HG03064 (cell line): ENCODE results near the gene STON1.
"Not testable (repeated sequence)": the region's sequence is repeated elsewhere in the genome, so short reads cannot be mapped to it uniquely, and the experiment has no call there.

ENCODE experiments used
- ATAC-seq: cut with Tn5 transposase; IDR thresholded peaks from one replicate; pipeline ENCODE4 v1.9.1; 2021; ENCODE audit warnings: low read depth; ENCODE audit not compliant: unreplicated experiment

STON1 gene, protein sequence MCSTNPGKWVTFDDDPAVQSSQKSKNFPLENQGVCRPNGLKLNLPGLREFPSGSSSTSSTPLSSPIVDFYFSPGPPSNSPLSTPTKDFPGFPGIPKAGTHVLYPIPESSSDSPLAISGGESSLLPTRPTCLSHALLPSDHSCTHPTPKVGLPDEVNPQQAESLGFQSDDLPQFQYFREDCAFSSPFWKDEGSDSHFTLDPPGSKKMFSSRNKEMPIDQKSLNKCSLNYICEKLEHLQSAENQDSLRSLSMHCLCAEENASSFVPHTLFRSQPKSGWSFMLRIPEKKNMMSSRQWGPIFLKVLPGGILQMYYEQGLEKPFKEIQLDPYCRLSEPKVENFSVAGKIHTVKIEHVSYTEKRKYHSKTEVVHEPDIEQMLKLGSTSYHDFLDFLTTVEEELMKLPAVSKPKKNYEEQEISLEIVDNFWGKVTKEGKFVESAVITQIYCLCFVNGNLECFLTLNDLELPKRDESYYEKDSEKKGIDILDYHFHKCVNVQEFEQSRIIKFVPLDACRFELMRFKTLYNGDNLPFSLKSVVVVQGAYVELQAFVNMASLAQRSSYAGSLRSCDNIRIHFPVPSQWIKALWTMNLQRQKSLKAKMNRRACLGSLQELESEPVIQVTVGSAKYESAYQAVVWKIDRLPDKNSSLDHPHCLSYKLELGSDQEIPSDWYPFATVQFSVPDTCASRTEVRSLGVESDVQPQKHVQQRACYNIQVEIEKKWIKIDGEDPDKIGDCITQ

DNA sequence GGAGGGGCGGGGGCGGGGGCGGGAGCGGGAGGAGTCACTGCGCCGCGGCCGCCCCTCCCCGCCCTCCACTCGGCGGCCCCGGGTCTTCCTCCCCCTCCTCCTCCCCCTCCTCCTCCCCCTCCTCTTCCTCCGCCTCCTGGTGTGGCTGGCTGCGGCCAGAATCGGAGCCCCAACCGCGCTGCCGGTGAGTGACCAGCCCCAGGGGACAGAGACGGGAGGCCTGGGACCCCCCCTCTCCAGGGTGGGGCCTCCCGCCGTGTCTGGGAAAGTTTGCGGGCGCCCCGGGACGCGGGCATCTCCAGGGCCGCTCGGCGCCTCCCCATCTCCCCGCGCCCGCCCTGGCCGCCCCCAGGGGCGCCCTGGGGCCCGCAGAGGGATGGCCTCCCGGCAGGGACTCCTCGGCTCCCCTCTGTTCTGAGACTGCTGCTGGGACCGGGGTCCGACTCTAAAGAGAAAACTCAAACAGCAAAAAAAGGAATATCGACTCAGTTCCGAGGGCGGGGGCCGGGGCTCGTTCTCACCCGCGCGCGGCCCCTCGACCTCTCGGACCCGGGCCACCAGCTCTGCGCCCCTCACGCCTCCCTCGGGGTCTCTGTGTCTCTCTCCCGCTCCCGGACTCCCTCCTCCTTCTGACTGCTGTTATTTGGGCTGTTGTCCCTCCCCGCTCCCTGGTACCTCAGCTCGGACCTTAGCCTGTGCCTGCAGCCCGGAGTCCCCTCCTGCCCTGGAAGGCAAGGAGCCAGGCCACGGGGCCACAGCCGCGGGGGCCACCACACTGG, at the start of gene STON1:
Gene STON1, plus strand, starts transcription at position 122 of the 779 bp plus-strand sequence. CDS start 50,480 bp downstream, outside the sequence.
- no peak for ATAC-seq

DNA sequence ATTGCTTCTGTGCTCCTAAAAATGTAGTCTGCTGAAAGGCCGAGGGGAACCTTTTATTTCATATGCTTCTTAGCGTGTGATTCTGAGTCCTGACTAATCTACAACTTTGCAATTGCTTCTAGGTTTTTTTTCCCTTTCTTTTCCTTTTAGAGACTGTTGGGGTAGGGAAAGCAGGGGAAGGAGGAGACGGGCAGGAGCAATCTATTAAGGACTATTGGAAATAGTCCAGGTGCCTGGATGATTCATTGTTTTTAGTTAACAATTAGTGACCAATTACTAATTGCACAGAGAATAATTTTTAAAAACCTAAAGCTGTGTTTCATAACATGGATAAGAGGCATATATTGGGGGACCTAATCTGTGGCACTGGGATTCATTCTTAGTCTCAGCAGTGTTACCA, 49.4 kb upstream of the STON1 start:
- no peak for ATAC-seq

DNA sequence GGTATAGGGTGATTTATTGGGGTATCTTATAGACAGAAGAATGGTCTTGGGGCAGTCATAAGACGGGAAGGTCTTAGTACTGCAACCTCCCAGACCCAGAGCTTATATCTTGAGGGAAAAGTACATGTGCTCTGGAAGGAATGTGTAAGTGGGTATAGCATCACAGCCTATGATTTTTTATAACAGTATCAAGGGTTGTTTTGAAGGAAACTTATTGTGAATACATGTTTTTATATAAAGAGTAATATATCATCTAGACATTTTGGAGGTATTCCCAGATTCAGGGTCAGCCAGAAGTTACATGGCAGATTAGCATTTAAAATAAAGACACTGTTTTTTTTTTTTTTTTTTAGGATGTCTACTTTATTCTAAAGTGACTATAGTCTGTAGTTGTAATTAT, 47.6 kb upstream of the STON1 start:
- ATAC-seq = no peak

DNA sequence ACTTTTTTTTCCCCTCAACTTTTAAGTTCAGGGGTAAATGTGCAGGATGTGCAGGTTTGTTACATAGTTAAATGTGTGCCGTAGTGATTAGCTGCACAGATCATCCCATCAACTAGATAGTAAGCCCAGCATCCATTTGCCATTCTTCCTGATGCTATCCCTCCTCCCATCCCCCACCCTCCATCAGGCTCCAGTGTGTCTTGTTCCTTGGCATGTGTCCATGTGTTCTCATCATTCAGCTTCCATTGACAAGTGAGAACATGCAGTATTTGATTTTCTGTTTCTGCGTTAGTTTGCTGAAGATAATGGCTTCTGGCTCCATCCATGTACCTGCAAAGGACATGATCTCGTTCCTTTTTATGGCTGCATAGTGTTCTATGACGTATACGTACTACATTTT, 47.2 kb upstream of the STON1 start:
- ATAC-seq = no peak

DNA sequence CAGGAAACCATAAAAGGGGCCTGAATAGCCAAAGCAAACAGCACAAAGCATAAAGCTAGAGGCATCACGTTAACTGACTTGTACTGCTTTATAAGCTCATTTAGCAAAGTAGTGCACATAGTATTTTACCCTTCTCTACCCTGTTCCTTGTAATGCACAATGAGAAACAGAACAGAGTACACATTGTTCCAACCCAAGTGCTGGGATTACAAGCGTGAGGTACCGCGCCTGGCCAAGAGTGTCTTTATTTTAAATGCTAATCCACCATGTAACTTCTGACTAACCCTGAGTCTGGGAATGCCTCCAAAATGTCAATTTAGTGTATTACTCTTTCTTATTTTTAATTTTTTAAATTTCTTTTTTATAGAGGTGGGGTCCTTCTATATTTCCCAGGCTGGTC, 46.4 kb upstream of the STON1 start:
- ATAC-seq = no peak

DNA sequence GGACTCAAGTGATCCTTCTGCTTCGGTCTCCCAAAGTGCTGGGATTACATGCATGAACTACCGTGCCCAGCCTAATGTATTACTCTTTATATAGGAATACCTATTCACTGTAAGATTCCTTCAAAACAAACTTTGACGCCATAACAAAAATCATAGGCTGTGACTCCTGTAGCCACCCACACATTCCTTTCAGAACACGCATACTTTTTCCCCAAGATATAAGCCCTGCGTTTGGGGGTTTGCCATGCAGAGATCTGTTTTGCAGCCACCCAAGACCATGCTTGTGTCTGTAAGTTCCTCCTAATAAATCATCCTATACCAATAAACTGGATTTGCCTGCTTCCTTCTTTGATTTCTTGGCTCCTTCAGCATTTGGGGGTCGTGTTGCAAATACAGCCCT, 46.0 kb upstream of the STON1 start:
- ATAC-seq = no peak

DNA sequence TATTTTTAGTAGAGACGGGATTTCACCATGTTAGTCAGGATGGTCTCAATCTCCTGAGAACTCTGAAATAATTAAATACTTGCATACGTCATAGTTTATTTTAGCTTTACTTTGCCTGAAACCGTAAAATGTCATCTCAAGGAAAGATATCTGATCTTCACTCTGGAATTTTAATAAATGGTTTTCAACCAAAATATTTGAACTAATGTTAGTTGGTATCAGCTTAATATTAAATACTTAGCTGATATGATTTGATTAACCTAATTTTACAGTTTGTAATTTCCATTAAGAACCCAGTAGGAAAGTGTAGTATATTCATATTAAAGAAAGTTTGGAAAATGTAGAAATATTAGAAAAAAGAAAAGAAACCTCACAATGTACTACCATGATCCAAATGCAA, 41.4 kb upstream of the STON1 start:
- ATAC-seq = no peak

DNA sequence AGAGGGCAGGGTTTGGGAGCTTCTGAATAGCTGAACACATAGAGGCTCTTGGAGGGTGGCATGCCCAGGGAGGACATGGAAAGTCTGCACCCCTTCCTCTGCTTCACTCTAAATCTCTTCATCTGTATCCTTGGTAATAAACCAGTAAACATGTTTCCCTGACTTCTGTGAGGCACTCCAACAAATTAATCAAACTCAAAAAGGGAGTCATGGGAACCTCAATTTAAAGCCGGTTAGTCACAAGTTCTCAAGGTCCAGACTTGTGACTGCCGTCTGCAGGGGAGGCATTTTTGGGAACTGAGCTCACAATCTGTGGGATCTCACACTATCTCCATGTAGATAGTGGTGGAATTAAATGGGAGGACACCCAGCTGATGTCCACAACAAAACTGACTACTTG, 33.1 kb upstream of the STON1 start:
- ATAC-seq = no peak

DNA sequence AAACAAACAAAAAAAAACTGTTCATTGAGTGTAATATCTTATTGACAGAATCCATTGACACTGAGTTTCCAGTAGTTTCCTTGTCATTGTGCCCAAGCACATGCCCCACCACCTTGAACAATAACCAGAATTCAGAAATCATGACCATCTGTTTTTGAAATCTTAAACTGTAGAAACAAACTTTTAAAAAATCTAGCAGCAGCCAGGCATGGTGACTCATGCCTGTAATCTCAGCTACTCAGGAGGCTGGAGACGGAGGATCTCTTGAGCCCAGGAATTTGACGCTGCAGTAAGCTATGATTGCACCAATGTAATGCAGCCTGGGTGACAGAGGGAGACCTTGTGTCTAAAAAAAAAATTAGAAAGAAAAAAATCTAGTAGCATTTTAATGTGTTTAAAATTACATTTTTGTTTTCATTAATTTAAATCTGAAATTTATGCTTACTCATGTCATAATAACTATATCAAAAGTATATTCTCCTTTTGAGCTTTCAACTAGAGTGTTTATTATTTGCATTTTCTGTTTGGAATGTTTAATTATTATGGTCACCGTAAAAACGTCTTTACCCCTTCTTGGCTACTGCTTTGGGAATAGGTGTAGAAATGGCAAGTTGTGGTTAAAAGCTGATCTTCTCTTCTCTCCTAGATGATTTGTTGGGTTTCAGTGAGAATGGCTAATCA, 25.2 kb upstream of the STON1 start:
- ATAC-seq = no peak

DNA sequence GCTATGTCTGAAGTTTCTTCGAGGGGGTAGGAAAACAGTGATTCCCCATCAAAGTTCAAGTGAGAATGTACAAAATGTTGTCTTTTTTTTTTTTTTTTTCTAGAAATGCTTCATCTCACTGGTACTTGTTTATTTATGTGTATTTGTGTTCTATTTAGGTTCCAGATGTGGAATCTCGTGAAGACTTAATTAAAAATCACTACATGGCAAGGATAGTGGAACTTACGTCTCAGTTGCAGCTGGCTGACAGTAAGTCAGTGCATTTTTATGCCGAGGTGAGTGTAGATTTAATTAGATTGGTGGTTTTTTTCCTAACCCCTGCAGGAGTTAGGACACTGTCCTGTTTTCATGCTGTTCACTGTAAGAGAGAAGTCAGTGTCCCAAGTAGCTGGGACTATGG, 22.8 kb upstream of the STON1 start:
- ATAC-seq = no peak

DNA sequence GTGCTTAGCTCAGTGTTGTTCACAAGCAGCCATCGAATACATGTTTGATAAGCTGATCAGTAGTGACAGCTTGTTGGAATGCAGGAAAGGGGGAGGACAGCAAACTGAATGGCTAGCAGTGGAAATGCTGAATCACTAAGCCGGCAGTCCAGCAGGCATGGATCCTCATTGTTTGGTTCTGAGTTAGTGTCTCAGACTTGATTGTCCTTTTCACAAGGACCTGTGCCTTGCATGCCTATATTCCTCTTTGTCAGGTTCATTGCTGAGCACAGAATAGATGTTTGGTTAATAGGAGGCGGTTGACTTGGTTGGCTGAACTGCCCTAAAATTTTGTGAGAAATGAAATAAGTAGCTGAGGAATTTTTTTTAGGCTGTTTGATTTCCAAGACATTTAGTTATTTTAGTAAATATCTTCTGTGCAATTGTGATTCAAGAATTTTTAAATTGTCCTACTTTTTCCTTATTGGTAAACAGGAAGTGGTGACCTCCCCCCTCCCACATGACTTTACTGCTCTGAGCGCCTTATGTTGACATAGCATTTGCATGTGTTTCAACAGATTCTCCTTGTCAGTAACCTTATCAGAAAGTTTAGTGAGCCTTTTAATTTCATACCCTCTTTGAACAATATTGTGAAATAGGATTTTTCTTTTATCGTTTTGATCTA, 21.4 kb upstream of the STON1 start:
- ATAC-seq = no peak

DNA sequence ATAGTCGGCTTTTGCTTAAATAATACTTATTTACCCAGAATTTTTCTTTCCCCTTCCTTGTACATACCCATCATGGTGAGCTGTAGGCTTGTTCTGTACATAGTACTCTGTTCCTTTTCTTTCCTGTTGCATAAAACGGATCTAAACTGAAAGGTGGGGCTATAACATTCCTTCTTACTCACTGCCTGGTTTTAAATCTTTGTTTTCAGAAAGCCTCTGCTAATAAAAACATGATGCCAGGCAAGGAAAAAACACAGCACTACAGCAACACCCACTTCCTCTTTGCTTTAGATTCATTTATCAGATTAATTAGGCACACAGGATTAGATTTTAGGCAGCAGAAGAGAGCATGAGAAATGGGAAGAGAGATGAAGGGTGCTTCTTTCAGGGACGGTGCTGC, 19.6 kb upstream of the STON1 start:
- no peak for ATAC-seq

DNA sequence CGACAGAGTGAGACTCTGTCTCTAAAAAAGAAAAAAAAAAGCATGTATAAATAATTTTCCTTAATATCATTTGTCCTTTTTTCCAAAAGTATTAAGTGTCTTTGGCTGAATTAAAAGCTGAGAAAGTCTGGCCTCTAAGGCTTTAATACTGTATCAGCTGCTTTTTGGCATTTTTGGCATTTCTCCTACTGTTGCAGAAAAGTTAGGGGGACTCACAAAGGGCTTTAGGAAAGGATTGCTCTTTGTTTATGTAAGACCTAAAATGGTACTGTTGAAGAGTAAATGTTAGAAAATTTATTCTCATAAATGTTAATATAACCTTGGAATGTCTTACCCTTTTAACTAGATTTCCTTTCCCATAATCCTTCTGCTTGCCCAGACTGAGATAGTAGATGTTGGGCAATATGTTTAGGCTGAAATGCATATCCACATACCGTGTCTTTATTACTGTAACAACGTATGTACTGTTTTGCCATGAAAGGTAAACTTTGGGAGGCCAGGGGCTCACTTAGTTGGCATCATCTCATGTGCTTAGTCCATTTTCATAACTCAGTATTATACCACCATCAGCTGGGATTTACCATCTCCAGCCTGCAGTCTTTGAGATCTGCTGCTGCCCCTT, 18.0 kb upstream of the STON1 start:
- ATAC-seq = no peak

DNA sequence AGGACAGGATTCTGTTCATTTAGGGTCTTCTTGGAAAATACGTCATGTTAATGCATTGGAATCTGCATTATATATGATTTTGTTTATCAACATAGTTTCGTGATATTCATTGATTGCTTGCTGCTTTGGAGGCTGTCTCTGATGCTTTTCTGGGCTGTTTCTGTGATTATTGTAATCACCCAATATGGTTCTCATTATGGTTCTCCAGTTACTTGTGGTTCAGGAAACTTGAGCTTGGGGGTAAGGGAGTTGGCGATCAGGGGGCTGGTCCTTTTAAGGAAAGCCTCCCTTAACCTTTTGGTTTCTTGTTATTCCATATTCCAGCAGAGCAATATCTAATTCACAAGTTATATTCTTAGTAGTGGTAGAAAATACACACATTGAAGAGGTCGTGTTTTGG, 17.4 kb upstream of the STON1 start:
- ATAC-seq = no peak

DNA sequence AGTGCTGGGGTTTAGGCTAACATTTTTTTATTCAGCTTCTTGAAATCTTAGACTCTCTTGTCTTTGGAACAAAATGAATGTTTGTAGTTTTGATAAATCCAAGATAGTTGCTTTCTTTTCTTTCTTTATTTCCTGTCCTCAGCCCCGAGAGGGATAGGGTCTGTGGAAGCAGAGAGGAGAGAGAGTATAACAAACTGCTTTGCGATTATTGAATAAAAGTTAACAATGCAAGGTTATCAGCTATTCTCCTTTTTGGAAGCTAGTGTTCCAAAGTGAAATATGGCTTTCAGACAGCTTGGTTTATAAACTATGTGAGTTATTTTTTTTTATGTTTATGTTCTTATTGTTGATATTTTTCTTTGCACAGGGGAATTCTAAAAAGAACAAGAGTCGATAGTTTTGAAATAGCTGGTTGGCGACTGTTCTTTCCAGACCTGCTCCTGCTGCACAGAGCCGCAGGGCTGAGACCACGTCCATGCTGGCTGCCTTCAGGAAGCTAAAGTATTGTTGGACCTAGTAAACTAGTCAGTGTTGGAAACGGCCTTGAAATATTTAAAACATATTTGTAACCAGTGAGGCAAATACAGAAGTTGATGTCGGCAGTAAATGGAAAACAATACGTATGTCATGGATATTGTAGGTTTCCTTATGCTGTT, 15.5 kb upstream of the STON1 start:
- ATAC-seq = no peak

DNA sequence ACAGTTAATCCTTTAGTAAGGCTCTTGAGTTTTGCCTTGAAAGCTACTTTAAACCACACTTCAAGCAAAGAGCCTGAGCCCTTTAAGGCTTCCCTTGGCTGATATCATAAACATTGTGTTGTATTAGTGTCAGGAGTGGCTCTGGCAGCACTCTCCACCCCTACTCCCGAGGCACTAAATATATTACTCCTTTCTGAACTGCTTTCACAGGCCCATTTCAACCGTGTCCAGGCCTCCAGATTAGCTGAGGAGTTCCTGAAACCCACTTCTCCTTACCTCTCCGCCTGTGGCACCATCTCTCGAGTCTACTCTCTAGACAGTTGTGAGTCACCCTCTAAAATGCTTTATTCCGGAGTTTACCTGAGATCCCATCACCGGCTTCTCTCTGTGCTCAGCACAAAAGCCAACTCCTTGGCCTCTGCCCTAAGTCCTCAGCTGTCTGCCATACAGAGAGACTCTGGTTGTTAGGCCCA, 14.4 kb upstream of the STON1 start:
- no peak for ATAC-seq

DNA sequence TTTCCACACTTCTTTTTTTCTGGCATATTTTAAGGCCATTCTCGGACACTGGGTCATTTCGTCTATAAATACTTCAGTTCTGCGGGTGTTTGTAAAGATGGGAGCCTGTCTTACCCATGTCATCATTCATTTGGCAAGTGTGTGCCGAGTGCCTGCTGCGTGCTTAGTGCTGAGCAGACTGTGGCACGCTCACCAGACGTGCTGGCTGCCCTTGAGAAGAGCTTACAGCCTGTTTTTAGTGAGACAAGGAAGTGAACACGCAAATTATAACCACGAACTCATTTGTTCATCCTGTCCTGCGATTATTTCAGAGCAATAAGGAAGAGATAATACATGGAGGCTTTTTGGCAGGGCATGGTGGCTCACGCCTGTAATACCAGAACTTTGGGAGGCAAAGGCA, 10.4 kb upstream of the STON1 start:
- ATAC-seq = no peak

DNA sequence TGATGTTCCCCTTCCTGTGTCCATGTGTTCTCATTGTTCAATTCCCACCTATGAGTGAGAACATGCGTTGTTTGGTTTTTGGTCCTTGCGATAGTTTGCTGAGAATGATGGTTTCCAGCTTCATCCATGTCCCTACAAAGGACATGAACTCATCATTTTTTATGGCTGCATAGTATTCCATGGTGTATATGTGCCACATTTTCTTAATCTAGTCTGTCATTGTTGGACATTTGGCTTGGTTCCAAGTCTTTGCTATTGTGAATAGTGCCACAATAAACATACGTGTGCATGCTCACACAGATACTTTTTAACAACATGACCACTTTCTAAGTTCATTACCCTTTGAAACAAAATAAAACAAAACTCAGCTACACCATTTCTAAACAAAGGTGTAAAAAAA, 5.2 kb upstream of the STON1 start:
- not testable (repeated sequence) for ATAC-seq

DNA sequence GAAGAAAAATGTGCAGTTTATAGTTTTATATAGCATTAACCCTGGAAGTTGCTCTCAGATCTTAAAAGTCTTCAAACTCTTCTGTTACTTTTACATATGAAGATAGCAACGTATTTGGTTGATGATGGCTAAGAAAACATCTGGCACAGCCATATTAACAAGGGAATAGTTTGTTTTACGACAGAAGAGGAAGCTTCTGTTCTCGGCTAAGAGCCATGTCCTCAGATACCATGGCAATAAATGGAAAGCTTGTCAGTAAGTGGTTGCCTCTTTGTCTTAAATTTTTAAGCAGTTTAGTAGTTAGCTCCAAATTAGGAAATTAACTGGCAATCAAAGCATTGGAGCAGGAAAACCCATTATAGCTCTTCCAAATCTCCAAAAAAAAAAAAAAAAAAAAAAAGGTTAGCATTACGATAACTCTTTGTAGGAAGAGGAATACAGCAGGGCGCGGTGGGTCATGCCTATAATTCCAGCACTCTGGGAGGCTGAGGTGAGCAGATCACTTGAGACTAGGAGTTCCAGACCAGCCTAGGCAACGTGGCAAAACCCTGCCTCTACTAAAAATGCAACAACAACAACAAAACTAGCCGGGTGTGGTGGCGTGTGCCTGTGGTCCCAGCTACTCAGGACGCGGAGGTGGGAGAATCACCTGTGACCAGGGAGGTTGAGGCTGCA, 4.5 kb upstream of the STON1 start:
- ATAC-seq = no peak
